NCI-H2227 treated with DMSO at 0.1 percent for 48 hours (cell line): Measurements from ENCODE around the gene CHCHD1.
"Not testable (repeated sequence)": the region's sequence is repeated elsewhere in the genome, so short reads cannot be mapped to it uniquely, and the experiment has no call there.

Experiments
- DNase-seq: peaks from one replicate; lab custom pipeline; 2025; lab: John Stamatoyannopoulos, UW

Gene CHCHD1

GRCh38 chr10:73769396-73769795 lies 12.5 kb upstream of the CHCHD1 start:
- DNase-seq, result no peak

- peak; percentile 65 for DNase-seq
Observed at GRCh38 chr10:73771722-73772280, 10.0 kb upstream of the CHCHD1 start.

- DNase-seq, result peak; percentile 60
Observed at GRCh38 chr10:73772281-73773151, 9.3 kb upstream of the CHCHD1 start.

- no peak for DNase-seq
Observed at GRCh38 chr10:73773152-73773879, 8.5 kb upstream of the CHCHD1 start.

- DNase-seq, result peak; percentile 6
Observed at GRCh38 chr10:73774637-73775036, 7.2 kb upstream of the CHCHD1 start.

- no peak for DNase-seq
Observed at GRCh38 chr10:73779018-73779417, 2.8 kb upstream of the CHCHD1 start.

GRCh38 chr10:73779539-73780197 lies 2.2 kb upstream of the CHCHD1 start:
- no peak for DNase-seq

GRCh38 chr10:73780301-73780700 lies 1.5 kb upstream of the CHCHD1 start:
- DNase-seq, result no peak

- no peak for DNase-seq
Observed at GRCh38 chr10:73780966-73781365, 882 bp upstream of the CHCHD1 start.

GRCh38 chr10:73781548-73781878 lies 335 bp upstream of the CHCHD1 start:
- DNase-seq, result no peak

- DNase-seq, result no peak
Observed at GRCh38 chr10:73782749-73783085, 869 bp downstream of the CHCHD1 start.

- peak; percentile 73 for DNase-seq
Observed at GRCh38 chr10:73785211-73785720, 3.4 kb downstream of the CHCHD1 start, which contains the start of gene ZSWIM8. Gene ZSWIM8 (plus strand): TSS chr10:73785606. CDS start chr10:73785879, 273 bp downstream.

- DNase-seq, result no peak
Observed at GRCh38 chr10:73785721-73786511, 4.1 kb downstream of the CHCHD1 start.

GRCh38 chr10:73786512-73786885 lies 4.7 kb downstream of the CHCHD1 start:
- no peak for DNase-seq

- not testable (repeated sequence) for DNase-seq
Observed at GRCh38 chr10:73787031-73787800, 5.4 kb downstream of the CHCHD1 start.

- no peak for DNase-seq
Observed at GRCh38 chr10:73788864-73789658, 7.2 kb downstream of the CHCHD1 start.

GRCh38 chr10:73789659-73790055 lies 7.8 kb downstream of the CHCHD1 start:
- DNase-seq, result no peak

- DNase-seq, result no peak
Observed at GRCh38 chr10:73790886-73791625, 9.2 kb downstream of the CHCHD1 start.

- no peak for DNase-seq
Observed at GRCh38 chr10:73791871-73792400, 10.1 kb downstream of the CHCHD1 start.
